ENCODE results near the gene GRIN3A.

- TF ChIP-seq, protein P1, sequence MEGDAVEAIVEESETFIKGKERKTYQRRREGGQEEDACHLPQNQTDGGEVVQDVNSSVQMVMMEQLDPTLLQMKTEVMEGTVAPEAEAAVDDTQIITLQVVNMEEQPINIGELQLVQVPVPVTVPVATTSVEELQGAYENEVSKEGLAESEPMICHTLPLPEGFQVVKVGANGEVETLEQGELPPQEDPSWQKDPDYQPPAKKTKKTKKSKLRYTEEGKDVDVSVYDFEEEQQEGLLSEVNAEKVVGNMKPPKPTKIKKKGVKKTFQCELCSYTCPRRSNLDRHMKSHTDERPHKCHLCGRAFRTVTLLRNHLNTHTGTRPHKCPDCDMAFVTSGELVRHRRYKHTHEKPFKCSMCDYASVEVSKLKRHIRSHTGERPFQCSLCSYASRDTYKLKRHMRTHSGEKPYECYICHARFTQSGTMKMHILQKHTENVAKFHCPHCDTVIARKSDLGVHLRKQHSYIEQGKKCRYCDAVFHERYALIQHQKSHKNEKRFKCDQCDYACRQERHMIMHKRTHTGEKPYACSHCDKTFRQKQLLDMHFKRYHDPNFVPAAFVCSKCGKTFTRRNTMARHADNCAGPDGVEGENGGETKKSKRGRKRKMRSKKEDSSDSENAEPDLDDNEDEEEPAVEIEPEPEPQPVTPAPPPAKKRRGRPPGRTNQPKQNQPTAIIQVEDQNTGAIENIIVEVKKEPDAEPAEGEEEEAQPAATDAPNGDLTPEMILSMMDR (IDR thresholded peaks at IDR 0.05), result no peak
- no peak for TF ChIP-seq EZH2phosphoT487 (IDR thresholded peaks at IDR 0.05)
- no peak for TF ChIP-seq EZH2 (IDR thresholded peaks at IDR 0.05)
Observed at GRCh38 chr9:101736717-101737116, 1.7 kb downstream of the GRIN3A start.
